Measurements from ENCODE around the gene AACS. TPM values are rescaled to one million over a fixed set of nuclear protein-coding genes. Genes with fewer than 3 reads are reported as not detected.

The AACS gene
- total and polyA plus RNA-seq, 2 donors (not counting 1 experiment from before 2014, with no cell fraction given): 6.1 to 20.8 TPM

GRCh38 chr12:125068391-125068790, 3.2 kb downstream of the AACS start:
- peaks cover 0 to 4% (median 0%) of the 10 kb centered on the region in 4 experiments for H3K27me3 ChIP-seq (replicated peaks in 1 of 4; ENCODE audit: control extremely low read depth in 1 of 4, control insufficient read depth in 3 of 4, insufficient read depth in 4 of 4, low read length in 3 of 4)
- Mint-ChIP-seq H3K4me3 (no peak overlapping the region), H3K27ac (no peak overlapping the region), H3K9me3 (ENCODE audit: insufficient read depth) (no peaks in the 10 kb centered on the region), H3K27me3 (peaks cover 4% of the 10 kb centered on the region), H3K4me1 (peaks cover 15% of the 10 kb centered on the region)
- ChIA-PET CTCF (interaction anchor here (0.7 kb wide), 1 partner anchor 342 kb away, joined by 3 read pairs; no protein-coding TSS in a partner anchor), POLR2A (no interaction called here)
- H3K4me3 ChIP-seq (ENCODE audit: control extremely low read depth in 1 of 5, extremely low read depth in 1 of 5, insufficient read depth in 1 of 5, low read depth in 2 of 5, low read length in 4 of 5): no peak overlapping the region
- H3K9me3 ChIP-seq (ENCODE audit: control extremely low read depth in 1 of 3, control insufficient read depth in 2 of 3, insufficient read depth in 1 of 3, low read length in 2 of 3): no peaks in the 10 kb centered on the region
- WGBS (ENCODE audit: insufficient coverage): 82% methylated on average over 2 of the region's 6 CpGs
- H3K4me1 ChIP-seq (ENCODE audit: control insufficient read depth in 2 of 2, insufficient read depth in 2 of 2, low read length in 2 of 2): peaks cover 10 to 12% of the 10 kb centered on the region in 2 donors
- H3K9ac ChIP-seq (ENCODE audit: low read length): no peak overlapping the region
- H2AFZ ChIP-seq (ENCODE audit: insufficient read depth, low read depth, low read length, poor library complexity, severe bottlenecking): no peak overlapping the region
- H3K27ac ChIP-seq (ENCODE audit: low read length in 2 of 2): no peak overlapping the region
- no peaks in the 10 kb centered on the region for H3K36me3 ChIP-seq (replicated peaks in 1 of 2; ENCODE audit: control extremely low read depth in 1 of 2, control insufficient read depth in 1 of 2, extremely low read depth in 1 of 2, insufficient read depth in 2 of 2, low read length in 1 of 2)
- no peaks in the 10 kb centered on the region for H4K20me1 ChIP-seq (ENCODE audit: control insufficient read depth, insufficient read depth, low read length, poor library complexity, severe bottlenecking)
- no peak overlapping the region for H3K4me2 ChIP-seq (replicated peaks; ENCODE audit: low read depth, low read length, poor library complexity, severe bottlenecking)
- no peak for DNase-seq
- no peak for ATAC-seq (ENCODE audit: low read depth)
- intact Hi-C loops (cut with micrococcal nuclease): no loop called here
- H3K79me2 ChIP-seq (ENCODE audit: control insufficient read depth, insufficient read depth, low read length): peaks cover 4% of the 10 kb centered on the region
- TF ChIP-seq CTCF (IDR thresholded peaks at IDR 0.05) (no peak), EZH2 (IDR thresholded peaks at IDR 0.05; ENCODE audit: borderline replicate concordance, insufficient read depth, low read depth, low read length, poor library complexity, severe bottlenecking) (no peak)

GRCh38 chr12:125069616-125070015, 4.4 kb downstream of the AACS start:
- H3K4me2 ChIP-seq (replicated peaks; ENCODE audit: low read depth, low read length, poor library complexity, severe bottlenecking): no peak overlapping the region
- ChIA-PET CTCF (no interaction called here), POLR2A (no interaction called here)
- H3K9me3 ChIP-seq (ENCODE audit: control extremely low read depth in 1 of 3, control insufficient read depth in 2 of 3, insufficient read depth in 1 of 3, low read length in 2 of 3): no peaks in the 10 kb centered on the region
- TF ChIP-seq CTCF (IDR thresholded peaks at IDR 0.05): no peak
- TF ChIP-seq EZH2 (IDR thresholded peaks at IDR 0.05; ENCODE audit: borderline replicate concordance, insufficient read depth, low read depth, low read length, poor library complexity, severe bottlenecking): no peak
- H3K27ac ChIP-seq (ENCODE audit: low read length in 2 of 2): no peak overlapping the region
- no peak overlapping the region for H3K4me3 ChIP-seq (ENCODE audit: control extremely low read depth in 1 of 5, extremely low read depth in 1 of 5, insufficient read depth in 1 of 5, low read depth in 2 of 5, low read length in 4 of 5)
- Mint-ChIP-seq H3K4me3 (no peak overlapping the region), H3K27ac (no peak overlapping the region), H3K9me3 (ENCODE audit: insufficient read depth) (no peaks in the 10 kb centered on the region), H3K27me3 (no peaks in the 10 kb centered on the region), H3K4me1 (peaks cover 13% of the 10 kb centered on the region)
- no peaks in the 10 kb centered on the region for H3K27me3 ChIP-seq (replicated peaks in 1 of 4; ENCODE audit: control extremely low read depth in 1 of 4, control insufficient read depth in 3 of 4, insufficient read depth in 4 of 4, low read length in 3 of 4)
- no peak for ATAC-seq (ENCODE audit: low read depth)
- H3K79me2 ChIP-seq (ENCODE audit: control insufficient read depth, insufficient read depth, low read length): peaks cover 4% of the 10 kb centered on the region
- H3K4me1 ChIP-seq (ENCODE audit: control insufficient read depth in 2 of 2, insufficient read depth in 2 of 2, low read length in 2 of 2): peaks cover 7 to 10% of the 10 kb centered on the region in 2 donors
- H4K20me1 ChIP-seq (ENCODE audit: control insufficient read depth, insufficient read depth, low read length, poor library complexity, severe bottlenecking): no peaks in the 10 kb centered on the region
- intact Hi-C loops (cut with micrococcal nuclease): no loop called here
- DNase-seq: no peak
- H2AFZ ChIP-seq (ENCODE audit: insufficient read depth, low read depth, low read length, poor library complexity, severe bottlenecking): no peak overlapping the region
- H3K9ac ChIP-seq (ENCODE audit: low read length): no peak overlapping the region
- WGBS (ENCODE audit: insufficient coverage): 96% methylated on average over 8 of the region's 8 CpGs
- H3K36me3 ChIP-seq (replicated peaks in 1 of 2; ENCODE audit: control extremely low read depth in 1 of 2, control insufficient read depth in 1 of 2, extremely low read depth in 1 of 2, insufficient read depth in 2 of 2, low read length in 1 of 2): no peaks in the 10 kb centered on the region
